GM20000 (cell line): Measurements from ENCODE around the gene ARMC12.
A peak's percentile ranks its signal among the peaks of the same experiment; 100 is the strongest.
"Not testable (repeated sequence)": the region's sequence is repeated elsewhere in the genome, so short reads cannot be mapped to it uniquely, and the experiment has no call there.

Experiments used
- DNase-seq: peaks from one replicate; pipeline ENCODE4 v3.0.0; 2012; ENCODE audit warnings: low spot score
- CTCF ChIP-seq: IDR thresholded peaks from 2 replicates; pipeline ENCODE4 v1.5.1; 2012; ENCODE audit warnings: mild to moderate bottlenecking, control low read depth; ENCODE audit errors: extremely low read depth, missing control alignments

Gene ARMC12

GRCh38 chr6:35736982-35737412, at the start of gene ARMC12:
ARMC12 (plus strand) TSS chr6:35737032; CDS start chr6:35737109, 77 bp downstream.
- no peak for TF ChIP-seq CTCF
- DNase-seq = no peak

- no peak for TF ChIP-seq CTCF
- peak; percentile 70 for DNase-seq
These were observed 48.9 kb upstream of the ARMC12 start for GRCh38 chr6:35687658-35688604.

GRCh38 chr6:35688605-35689322, 48.1 kb upstream of the ARMC12 start, which contains the start of gene FKBP5:
FKBP5 (minus strand) TSS chr6:35688915; CDS start chr6:35642824, 46,091 bp downstream.
- TF ChIP-seq CTCF = no peak
- DNase-seq = peak; percentile 97

GRCh38 chr6:35690006-35690405, 46.8 kb upstream of the ARMC12 start:
- DNase-seq = not testable (repeated sequence)

GRCh38 chr6:35690484-35690883, 46.3 kb upstream of the ARMC12 start:
- TF ChIP-seq CTCF = no peak
- no peak for DNase-seq

- TF ChIP-seq CTCF = no peak
- DNase-seq = no peak
These were observed 45.6 kb upstream of the ARMC12 start for GRCh38 chr6:35691027-35691824.

- no peak for TF ChIP-seq CTCF
- no peak for DNase-seq
These were observed 42.4 kb upstream of the ARMC12 start for GRCh38 chr6:35694462-35694861.

GRCh38 chr6:35698430-35698829, 38.4 kb upstream of the ARMC12 start:
- not testable (repeated sequence) for DNase-seq
